Small intestine (tissue), 7 donors: ENCODE data around the gene GLS. TPM values are rescaled to one million over a fixed set of nuclear protein-coding genes. Genes with fewer than 3 reads are reported as not detected.
"Not testable (repeated sequence)": the region's sequence is repeated elsewhere in the genome, so short reads cannot be mapped to it uniquely, and the experiment has no call there.

ENCODE experiments used
- DNase-seq, 2 donors: peaks; one replicate each; pipeline versions ENCODE4 v3.0.0 to v3.0.0-alpha.2; 2013
- FAIRE-seq: peaks from 2 replicates; lab custom pipeline; 2012; peaks lifted over from hg19 to GRCh38; lab: Jason Lieb, UNC
- H3K27ac ChIP-seq, 3 donors: one replicate each; pipeline ENCODE4 v1.5.1; 2013; ENCODE audit warnings: low read length in 2 of 3, mild to moderate bottlenecking in 2 of 3, control low read depth in 1 of 3, inconsistent platforms in 1 of 3, low read depth in 1 of 3, moderate library complexity in 1 of 3
- H3K27me3 ChIP-seq, 3 donors: one replicate each; pipeline ENCODE4 v1.6.1; 2013; ENCODE audit warnings: low read length in 3 of 3, inconsistent platforms in 1 of 3; ENCODE audit not compliant: control insufficient read depth in 3 of 3, insufficient read depth in 3 of 3
- H3K36me3 ChIP-seq, 3 donors: one replicate each; pipeline ENCODE4 v1.6.1; 2013; ENCODE audit warnings: low read length in 3 of 3, inconsistent platforms in 1 of 3, low read depth in 1 of 3, mild to moderate bottlenecking in 1 of 3, moderate library complexity in 1 of 3; ENCODE audit not compliant: control insufficient read depth in 3 of 3, insufficient read depth in 2 of 3
- H3K4me1 ChIP-seq, 3 donors: one replicate each; pipeline ENCODE4 v1.6.1; 2013; ENCODE audit warnings: low read length in 2 of 3, inconsistent platforms in 1 of 3, low read depth in 1 of 3, mild to moderate bottlenecking in 1 of 3, moderate library complexity in 1 of 3; ENCODE audit not compliant: control insufficient read depth in 3 of 3, insufficient read depth in 2 of 3
- H3K4me3 ChIP-seq, 3 donors: one replicate each; pipeline ENCODE4 v1.5.1; 2013; ENCODE audit warnings: low read length in 3 of 3, control low read depth in 1 of 3, inconsistent platforms in 1 of 3, low read depth in 1 of 3, mild to moderate bottlenecking in 1 of 3, moderate library complexity in 1 of 3
- H3K9me3 ChIP-seq, 2 donors: one replicate each; pipeline ENCODE4 v1.6.1; 2013; ENCODE audit warnings: low read depth in 1 of 2, low read length in 1 of 2; ENCODE audit not compliant: control insufficient read depth in 2 of 2, insufficient read depth in 1 of 2
- WGBS, 3 donors: extraction: QIAGEN DNeasy Blood & Tissue Kit; methylation state at CpG; one replicate each; pipeline ENCODE4 v1.1.7; 2013; 5-methylcytosine and 5-hydroxymethylcytosine counted together
- polyA plus RNA-seq, 4 donors: library from polyadenylated mRNA; stranded (reverse) in 3 of 4; unstranded in 1 of 4; fragments of 200-250 nt in 3 of 4; fragments of 120-200 nt in 1 of 4; gene quantifications; one replicate each; pipeline versions ENCODE4 v1.2.1 to v1.2.3, GENCODE V29; 2013
- donor health status: healthy with polysubstance abuse.
- donor health status: control.
- donor health status: control.
- donor health status: Bipolar disorder and iron deficiency.
- donor health status: healthy.

GLS gene
- polyA plus RNA-seq, 4 donors = 39.3 to 621 (median 48.7) TPM

- 74 to 79% (median 79%) methylated on average over 6 of the region's 6 CpGs for WGBS, 3 donors
- Histone ChIP-seq H3K4me1 (peaks cover 4 to 47% (median 6%) of the 10 kb centered on the region in 3 donors), H3K27ac (no peak overlapping the region), H3K4me3 (no peak overlapping the region), H3K36me3 (no peaks in the 10 kb centered on the region), H3K9me3 (no peaks in the 10 kb centered on the region), H3K27me3 (no peaks in the 10 kb centered on the region)
- DNase-seq (no peak), FAIRE-seq (no peak)
Observed at GRCh38 chr2:190859347-190860297, 21.0 kb upstream of the GLS start.

GRCh38 chr2:190860985-190861680 is 19.5 kb upstream of the GLS start:
- DNase-seq (no peak), FAIRE-seq (no peak)
- Histone ChIP-seq H3K9me3 (no peaks in the 10 kb centered on the region), H3K4me1 (peaks cover 5 to 41% (median 6%) of the 10 kb centered on the region in 3 donors), H3K36me3 (no peaks in the 10 kb centered on the region), H3K27ac (no peak overlapping the region), H3K4me3 (no peak overlapping the region), H3K27me3 (no peaks in the 10 kb centered on the region)
- WGBS, 3 donors = 80 to 94% (median 92%) methylated on average over 5 of the region's 5 CpGs

- Histone ChIP-seq H3K4me1 (peaks cover 5 to 39% (median 6%) of the 10 kb centered on the region in 3 donors), H3K27ac (peak overlapping the region in 1 of 3 donors; percentile 4)
- H3K27me3 ChIP-seq, FAIRE-seq, DNase-seq, H3K4me3 ChIP-seq, H3K36me3 ChIP-seq, H3K9me3 ChIP-seq: not testable (repeated sequence)
Observed at GRCh38 chr2:190862128-190862527, 18.5 kb upstream of the GLS start.

GRCh38 chr2:190862571-190862991 is 18.0 kb upstream of the GLS start:
- FAIRE-seq (no peak), DNase-seq (peak; percentile 43 to 55)
- H3K4me1 ChIP-seq = peaks cover 5 to 34% (median 6%) of the 10 kb centered on the region in 3 donors
- peaks cover 0 to under 1% of the 10 kb centered on the region in 2 donors for H3K9me3 ChIP-seq
- H3K36me3 ChIP-seq = no peaks in the 10 kb centered on the region
- 54 to 72% (median 58%) methylated on average over 2 of the region's 2 CpGs for WGBS, 3 donors
- H3K27ac ChIP-seq = peak overlapping the region in 1 of 3 donors; percentile 58
- H3K4me3 ChIP-seq = no peak overlapping the region
- no peaks in the 10 kb centered on the region for H3K27me3 ChIP-seq

- H3K27me3 ChIP-seq = no peaks in the 10 kb centered on the region
- peak; percentile 60 to 86 for DNase-seq
- H3K27ac ChIP-seq = peak overlapping the region in 1 of 3 donors; percentile 58
- H3K9me3 ChIP-seq = peaks cover 0 to 14% of the 10 kb centered on the region in 2 donors
- WGBS, 3 donors = 16 to 37% (median 26%) methylated on average over 3 of the region's 3 CpGs
- FAIRE-seq = no peak
- peaks cover 5 to 31% (median 6%) of the 10 kb centered on the region in 3 donors for H3K4me1 ChIP-seq
- H3K4me3 ChIP-seq = no peak overlapping the region
- peaks cover 0 to 2% (median 0%) of the 10 kb centered on the region in 3 donors for H3K36me3 ChIP-seq
Observed at GRCh38 chr2:190863946-190864345, 16.7 kb upstream of the GLS start.

GRCh38 chr2:190864375-190864774 is 16.2 kb upstream of the GLS start:
- H3K27me3 ChIP-seq = no peaks in the 10 kb centered on the region
- H3K36me3 ChIP-seq = peaks cover 0 to 4% (median 0%) of the 10 kb centered on the region in 3 donors
- peaks cover 0 to 17% of the 10 kb centered on the region in 2 donors for H3K9me3 ChIP-seq
- H3K4me1 ChIP-seq = peaks cover 5 to 28% (median 6%) of the 10 kb centered on the region in 3 donors
- FAIRE-seq (no peak), DNase-seq (no peak)
- peak overlapping the region in 1 of 3 donors; percentile 58 for H3K27ac ChIP-seq
- H3K4me3 ChIP-seq = no peak overlapping the region

GRCh38 chr2:190867212-190867611 is 13.4 kb upstream of the GLS start:
- no peak for FAIRE-seq
- peaks cover 0 to 17% of the 10 kb centered on the region in 2 donors for H3K9me3 ChIP-seq
- H3K27ac ChIP-seq = no peak overlapping the region
- WGBS, 3 donors = 67 to 79% (median 71%) methylated on average over 2 of the region's 2 CpGs
- H3K27me3 ChIP-seq = no peaks in the 10 kb centered on the region
- no peak overlapping the region for H3K4me3 ChIP-seq
- DNase-seq = no peak
- H3K4me1 ChIP-seq = peaks cover 2 to 19% (median 5%) of the 10 kb centered on the region in 3 donors
- peaks cover 0 to 4% (median 0%) of the 10 kb centered on the region in 3 donors for H3K36me3 ChIP-seq

GRCh38 chr2:190867832-190868231 is 12.8 kb upstream of the GLS start:
- peaks cover 0 to 4% (median 0%) of the 10 kb centered on the region in 3 donors for H3K36me3 ChIP-seq
- 90 to 99% (median 98%) methylated on average over 4 of the region's 4 CpGs for WGBS, 3 donors
- FAIRE-seq (no peak), DNase-seq (no peak)
- no peaks in the 10 kb centered on the region for H3K27me3 ChIP-seq
- H3K9me3 ChIP-seq = peaks cover 0 to 17% of the 10 kb centered on the region in 2 donors
- peaks cover 2 to 19% (median 5%) of the 10 kb centered on the region in 3 donors for H3K4me1 ChIP-seq
- H3K4me3 ChIP-seq = no peak overlapping the region
- H3K27ac ChIP-seq = no peak overlapping the region
